Ramos (cell line): ENCODE data around the gene CTDSP1.

Experiments
- in situ Hi-C: fragments of 300-500 bp; cut with MboI; formaldehyde crosslinking; loops from one replicate; pipeline ENCODE4 v1.14.3; 2022; ENCODE audit warnings: low sequenced_read_pairs; ENCODE audit not compliant: unreplicated experiment

Gene CTDSP1

GRCh38 chr2:218445602-218446001 lies 45.9 kb downstream of the CTDSP1 start:
- in situ Hi-C loops: no loop called here

GRCh38 chr2:218446547-218446946 lies 46.9 kb downstream of the CTDSP1 start:
- in situ Hi-C loops: no loop called here

DNA sequence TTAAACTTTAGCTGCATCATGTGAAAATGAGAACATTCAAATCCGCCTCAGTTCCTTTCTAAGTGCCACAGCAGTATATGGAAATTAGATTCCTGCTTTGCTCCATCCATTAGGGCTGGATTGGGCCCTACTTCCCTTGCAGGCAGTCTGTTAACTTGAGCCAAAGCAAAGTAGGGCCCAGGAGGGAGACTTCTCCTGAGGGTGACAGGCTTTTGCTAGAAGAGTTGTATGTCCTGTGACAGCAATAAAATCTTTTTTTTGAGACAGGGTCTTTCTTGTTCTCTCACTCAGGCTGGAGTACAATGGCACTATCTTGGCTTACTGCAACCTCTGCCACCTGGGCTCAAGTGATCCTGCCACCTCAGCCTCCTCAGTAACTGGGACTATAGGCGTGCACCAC lies 47.4 kb downstream of the CTDSP1 start:
- in situ Hi-C loops: no loop called here

GRCh38 chr2:218448934-218449333 lies 49.3 kb downstream of the CTDSP1 start:
- in situ Hi-C loops: no loop called here

DNA sequence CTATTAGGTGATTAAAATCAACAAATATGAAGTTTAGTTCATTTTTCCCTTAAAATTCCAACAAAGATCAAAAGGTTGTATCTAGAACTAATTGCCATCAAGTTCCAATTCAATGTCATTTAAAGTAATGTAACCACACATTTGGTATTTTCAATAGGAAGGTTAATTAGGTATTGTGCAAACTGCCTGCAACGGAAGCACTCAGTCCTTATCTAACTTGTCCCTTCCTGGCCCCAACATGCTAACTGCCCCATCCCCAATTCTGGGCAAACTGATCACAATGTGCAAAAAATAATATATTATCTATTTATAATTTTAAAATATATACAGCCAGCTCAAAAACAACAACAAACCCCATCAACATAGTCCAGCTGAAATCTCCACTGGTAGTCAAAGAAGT lies 52.4 kb downstream of the CTDSP1 start:
- in situ Hi-C loops: no loop called here
